COR-L47 (cell line): ENCODE results near the gene OR52B6.
"Not testable (repeated sequence)": the region's sequence is repeated elsewhere in the genome, so short reads cannot be mapped to it uniquely, and the experiment has no call there.

ENCODE experiments used
- DNase-seq: peaks from one replicate; lab custom pipeline; 2025; lab: John Stamatoyannopoulos, UW

The OR52B6 gene

GRCh38 chr11:5596607-5597201 lies 16.0 kb downstream of the OR52B6 start, which contains the start of gene TRIM6:
TRIM6 (plus strand) TSS chr11:5596637; CDS start chr11:5596898, 261 bp downstream.
- DNase-seq = no peak

GRCh38 chr11:5597953-5598352 lies 17.3 kb downstream of the OR52B6 start:
- no peak for DNase-seq

- peak; percentile 31 for DNase-seq
Observed at GRCh38 chr11:5600374-5600851, 19.7 kb downstream of the OR52B6 start.

- not testable (repeated sequence) for DNase-seq
Observed at GRCh38 chr11:5602791-5603190, 22.1 kb downstream of the OR52B6 start.

- DNase-seq = no peak
Observed at GRCh38 chr11:5603326-5603725, 22.6 kb downstream of the OR52B6 start.

- DNase-seq = no peak
Observed at GRCh38 chr11:5604896-5605295, 24.2 kb downstream of the OR52B6 start.

GRCh38 chr11:5605849-5606248 lies 25.2 kb downstream of the OR52B6 start:
- DNase-seq = no peak

- DNase-seq = no peak
Observed at GRCh38 chr11:5608808-5609207, 28.1 kb downstream of the OR52B6 start.

- no peak for DNase-seq
Observed at GRCh38 chr11:5610446-5610845, 29.8 kb downstream of the OR52B6 start.

GRCh38 chr11:5611627-5612026 lies 30.9 kb downstream of the OR52B6 start:
- DNase-seq = no peak

- no peak for DNase-seq
Observed at GRCh38 chr11:5618807-5619206, 38.1 kb downstream of the OR52B6 start.

- no peak for DNase-seq
Observed at GRCh38 chr11:5620651-5621521, 40.2 kb downstream of the OR52B6 start.

- DNase-seq = no peak
Observed at GRCh38 chr11:5621580-5621979, 40.9 kb downstream of the OR52B6 start.

- no peak for DNase-seq
Observed at GRCh38 chr11:5622802-5623201, 42.1 kb downstream of the OR52B6 start.

- no peak for DNase-seq
Observed at GRCh38 chr11:5624489-5625279, 44.0 kb downstream of the OR52B6 start, which contains the start of gene TRIM34. TRIM34 (plus strand) TSS chr11:5625001; CDS start chr11:5632332, 7,331 bp downstream.

GRCh38 chr11:5625281-5625680 lies 44.6 kb downstream of the OR52B6 start:
- DNase-seq = no peak

GRCh38 chr11:5626196-5626595 lies 45.5 kb downstream of the OR52B6 start:
- no peak for DNase-seq

GRCh38 chr11:5631417-5631816 lies 50.7 kb downstream of the OR52B6 start:
- no peak for DNase-seq
